GM18502 (cell line): ENCODE measurements around the gene SLC25A53.

Source experiments
- ATAC-seq: cut with Tn5 transposase; IDR thresholded peaks from one replicate; pipeline ENCODE4 v1.9.1; 2021; ENCODE audit warnings: mild to moderate bottlenecking; ENCODE audit not compliant: unreplicated experiment, poor library complexity

The SLC25A53 gene

DNA sequence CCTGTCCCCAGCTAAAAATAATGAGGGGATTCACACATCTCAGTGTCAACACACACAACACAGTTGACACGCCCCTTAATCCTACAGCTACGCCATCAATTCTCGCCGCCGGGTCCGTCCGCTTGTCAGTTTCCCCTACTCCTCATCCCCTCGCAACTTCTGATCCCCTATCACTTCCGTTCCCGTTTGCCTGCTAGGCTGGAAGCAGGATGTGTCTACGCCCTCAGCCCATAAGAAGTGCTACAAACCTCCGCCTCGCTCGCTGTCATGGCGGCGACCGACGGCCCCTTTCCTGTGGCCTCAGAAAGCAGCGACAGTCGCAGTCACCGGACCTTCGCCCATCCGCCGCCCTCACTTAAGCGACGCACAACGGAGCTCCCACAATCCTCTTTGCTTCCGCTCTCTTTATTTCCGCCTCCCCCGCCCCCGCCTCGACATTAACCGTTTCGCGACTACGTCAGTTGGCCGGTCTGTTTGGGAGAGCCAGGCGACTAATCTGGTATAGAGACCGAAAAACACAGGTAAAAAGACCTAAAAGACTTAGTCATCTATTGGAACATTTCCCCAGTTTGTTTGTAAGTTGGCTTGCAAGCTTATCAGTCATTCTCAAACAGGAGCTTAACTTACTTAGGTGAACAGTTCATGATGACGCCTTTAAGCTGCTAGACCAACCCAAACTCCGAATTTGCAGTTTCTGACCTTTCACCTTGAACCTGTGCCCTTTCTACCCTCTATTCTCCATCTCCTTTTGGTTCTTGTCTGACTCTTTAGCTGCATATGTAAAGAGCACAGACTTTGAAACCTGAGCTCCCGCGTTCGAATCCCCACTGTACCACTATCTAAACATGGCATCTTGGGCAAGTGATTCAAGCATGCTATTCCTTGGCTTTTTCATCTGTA, at the start of gene SLC25A53:
Gene SLC25A53, minus strand, starts transcription at position 380 of the 900 bp plus-strand sequence. CDS start 51,752 bp downstream, outside the sequence.
- ATAC-seq = peak; percentile 91

GRCh38 chrX:104205548-104205947, 48.7 kb upstream of the SLC25A53 start:
- ATAC-seq = no peak

- peak; percentile 81 for ATAC-seq
These were observed 38.8 kb upstream of the SLC25A53 start for GRCh38 chrX:104195489-104196084.

DNA sequence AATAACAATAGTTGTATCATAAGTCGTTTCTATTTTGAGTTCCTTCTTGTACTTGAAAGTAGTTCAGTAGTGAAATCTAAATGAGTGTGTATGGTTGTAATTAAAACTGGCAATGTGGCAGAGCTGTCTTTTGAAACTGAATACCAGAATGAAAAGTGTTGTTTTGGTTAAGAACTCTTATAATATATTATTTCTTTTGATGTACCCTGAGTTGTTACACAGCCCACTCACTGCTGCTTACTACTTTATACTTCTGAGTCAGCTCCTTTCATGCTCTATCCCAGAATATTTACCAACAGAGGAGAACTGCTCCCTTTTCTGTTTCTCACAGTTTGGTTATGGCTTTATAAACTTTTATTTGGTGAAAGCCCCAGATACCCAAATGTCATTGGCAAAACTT, 38.2 kb upstream of the SLC25A53 start:
- no peak for ATAC-seq

DNA sequence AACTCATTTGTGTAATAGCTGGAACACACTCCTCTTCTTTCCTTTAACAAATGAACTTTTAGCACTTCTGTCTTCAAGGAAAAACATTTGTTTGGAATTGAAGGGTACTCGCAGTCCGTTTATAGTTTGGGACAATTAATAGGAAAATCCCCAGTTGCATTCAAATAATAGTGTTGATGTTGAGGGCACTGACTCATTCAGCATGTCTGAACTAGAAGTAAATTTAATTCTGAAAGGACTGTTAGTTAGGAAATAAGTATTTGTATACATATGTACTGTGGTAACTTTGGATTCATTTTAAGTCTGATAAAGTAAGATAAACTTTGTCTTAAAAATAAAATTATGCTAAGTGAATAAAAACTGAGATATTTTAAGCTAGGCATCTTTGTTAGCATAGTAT, 36.7 kb upstream of the SLC25A53 start:
- no peak for ATAC-seq

DNA sequence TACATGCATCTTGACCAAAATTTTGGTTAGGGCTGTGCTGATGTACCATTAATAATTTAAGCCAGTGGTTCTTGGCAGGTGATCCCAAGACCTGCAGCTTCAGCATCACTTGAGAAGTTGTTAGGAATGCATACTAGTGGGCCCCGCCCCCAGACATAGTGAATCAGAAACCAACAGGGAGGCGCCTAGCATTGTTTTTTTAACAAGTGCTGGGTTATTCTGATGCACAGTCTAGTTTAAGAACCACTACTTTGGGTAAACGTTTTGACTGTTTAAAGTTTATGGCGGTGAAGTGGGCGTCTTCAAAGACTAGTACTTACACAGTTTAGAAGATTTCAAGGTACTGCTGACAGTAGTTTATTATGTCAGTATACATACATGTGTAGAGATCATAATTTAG, 33.0 kb upstream of the SLC25A53 start:
- no peak for ATAC-seq

GRCh38 chrX:104187931-104188330, 31.1 kb upstream of the SLC25A53 start:
- ATAC-seq = no peak

DNA sequence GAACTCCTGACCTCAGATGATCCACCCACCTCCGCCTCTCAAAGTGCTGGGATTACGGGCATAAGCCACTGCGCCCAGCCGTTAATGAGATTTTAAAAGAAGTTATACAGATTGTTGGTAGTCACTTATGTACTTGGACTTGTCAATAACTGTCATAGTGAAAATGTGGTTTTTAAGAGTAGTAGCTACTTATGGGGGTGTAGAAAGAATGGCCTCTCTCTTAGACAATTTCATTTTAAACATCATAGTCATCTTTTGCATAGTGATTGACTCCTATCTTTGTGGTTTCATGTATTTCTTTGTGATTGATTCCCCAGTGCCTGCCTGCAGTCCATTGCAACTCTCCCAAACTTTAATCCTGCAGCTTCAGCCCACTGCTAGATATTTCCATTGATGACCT, 26.9 kb upstream of the SLC25A53 start:
- ATAC-seq = no peak

DNA sequence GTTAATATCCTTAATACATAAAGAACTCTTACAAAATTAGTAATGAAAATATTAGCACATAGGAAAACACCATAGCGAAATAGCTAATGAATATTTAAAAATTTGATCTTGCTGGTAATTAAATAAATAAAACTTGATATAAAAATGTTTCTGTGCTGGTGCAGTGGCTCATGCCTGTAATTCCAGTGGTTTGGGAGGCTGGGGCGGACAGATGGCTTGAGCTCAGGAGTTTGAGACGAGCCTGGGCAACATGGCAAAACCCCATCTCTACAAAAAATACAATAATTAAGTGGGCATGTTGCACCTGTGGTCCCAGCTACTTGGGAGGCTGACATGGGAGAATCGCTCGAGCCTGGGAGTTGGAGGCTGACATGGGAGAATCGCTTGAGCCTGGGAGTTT, 17.0 kb upstream of the SLC25A53 start:
- ATAC-seq = no peak

GRCh38 chrX:104172788-104173187, 16.0 kb upstream of the SLC25A53 start:
- no peak for ATAC-seq

DNA sequence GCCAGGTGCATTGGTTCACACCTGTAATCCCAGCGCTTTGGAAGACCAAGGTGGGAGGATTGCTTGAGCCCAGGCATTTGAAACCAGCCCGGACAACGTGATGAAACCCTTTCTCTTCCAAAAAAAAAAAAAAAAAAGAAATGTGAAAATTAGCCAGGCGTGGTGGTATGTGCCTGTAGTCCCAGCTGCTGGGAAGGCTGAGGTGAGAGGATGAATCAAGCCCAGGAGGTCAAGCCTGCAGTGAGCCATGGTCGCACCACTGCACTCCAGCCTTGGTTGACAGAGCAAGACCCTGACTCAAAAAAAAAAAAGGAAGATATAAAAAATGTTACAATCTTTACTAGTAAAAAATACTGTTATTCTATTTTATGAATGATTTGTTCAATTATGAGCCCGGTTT, 15.3 kb upstream of the SLC25A53 start:
- ATAC-seq = no peak

- no peak for ATAC-seq
These were observed 11.3 kb upstream of the SLC25A53 start for GRCh38 chrX:104168127-104168526.

DNA sequence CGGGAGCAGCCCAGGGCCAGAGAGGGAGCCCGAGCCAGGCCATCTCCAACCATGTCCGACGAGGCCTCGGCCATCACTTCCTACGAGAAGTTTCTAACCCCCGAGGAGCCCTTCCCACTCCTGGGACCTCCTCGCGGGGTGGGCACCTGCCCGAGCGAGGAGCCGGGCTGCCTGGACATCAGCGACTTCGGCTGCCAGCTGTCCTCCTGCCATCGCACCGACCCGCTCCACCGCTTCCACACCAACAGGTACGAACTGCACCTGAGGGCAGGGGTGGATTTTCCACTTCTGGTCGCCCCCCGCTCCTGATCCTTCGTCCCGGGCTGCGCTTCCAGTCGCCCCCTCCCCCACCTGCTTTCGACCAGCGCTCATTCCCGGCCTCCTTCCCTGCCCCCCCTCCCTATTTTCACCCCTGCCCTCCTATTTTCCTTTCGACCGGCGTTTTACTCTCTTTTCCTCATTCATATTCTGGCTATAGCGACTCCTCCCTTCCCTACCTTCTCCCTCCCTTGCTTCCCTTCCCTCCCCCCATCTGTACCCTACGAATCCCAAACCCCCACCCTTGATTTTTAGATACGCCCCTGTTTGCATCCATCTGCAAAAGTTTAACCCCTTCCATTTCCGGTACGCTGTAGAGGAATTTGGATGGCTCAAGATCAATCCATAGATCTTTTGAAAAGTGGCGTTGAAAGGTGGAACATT, 10.1 kb upstream of the SLC25A53 start:
- no peak for ATAC-seq

GRCh38 chrX:104165894-104166734, 9.3 kb upstream of the SLC25A53 start, which contains the start of gene FAM199X:
TSS of gene FAM199X (plus strand) at chrX:104166453. CDS start at chrX:104166786, 333 bp downstream.
- peak; percentile 97 for ATAC-seq

GRCh38 chrX:104151037-104151436, 5.8 kb downstream of the SLC25A53 start:
- ATAC-seq = no peak

- no peak for ATAC-seq
These were observed 15.6 kb downstream of the SLC25A53 start for GRCh38 chrX:104141087-104141760.

- no peak for ATAC-seq
These were observed 19.3 kb downstream of the SLC25A53 start for GRCh38 chrX:104137496-104137895.

DNA sequence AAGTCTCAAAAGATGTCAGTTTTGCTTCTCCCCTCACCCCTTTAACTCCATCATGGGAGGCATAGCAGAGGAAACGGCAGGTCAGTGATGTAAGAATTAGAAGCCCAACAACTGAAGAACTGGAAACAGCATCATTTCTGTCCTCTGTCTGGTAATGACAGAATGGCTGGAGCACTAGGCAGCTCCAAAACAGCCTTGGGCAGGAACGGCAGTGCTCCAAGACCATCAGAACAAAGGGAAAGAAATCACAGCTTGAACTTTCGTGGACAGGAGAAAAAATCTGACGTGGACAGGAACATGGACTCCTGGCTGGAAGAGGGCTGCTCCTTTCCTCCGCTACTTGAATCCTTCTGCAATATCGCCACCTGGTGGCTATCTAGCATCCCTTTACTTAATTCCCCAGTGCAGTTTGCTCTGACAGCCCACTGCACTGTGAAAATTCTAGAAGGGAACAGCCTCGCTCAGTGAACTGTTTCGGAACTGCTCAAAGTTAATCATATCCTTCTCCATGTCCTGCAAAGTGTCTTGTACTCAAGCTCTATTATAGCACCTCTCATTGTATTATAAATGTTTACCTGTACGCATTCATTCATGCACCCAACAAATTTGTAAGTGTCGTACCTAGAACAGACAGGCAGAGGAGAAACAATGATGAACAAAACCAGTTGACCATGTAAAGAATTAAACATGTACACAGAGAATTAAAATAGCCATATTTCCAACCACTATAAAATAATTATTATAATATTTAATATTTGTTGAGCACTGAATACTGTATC, 20.4 kb downstream of the SLC25A53 start:
- peak; percentile 86 for ATAC-seq

- ATAC-seq = no peak
These were observed 21.1 kb downstream of the SLC25A53 start for GRCh38 chrX:104135677-104136076.
